HG02943 (cell line): ENCODE results near the gene GIPR.
"Not testable (repeated sequence)": the region's sequence is repeated elsewhere in the genome, so short reads cannot be mapped to it uniquely, and the experiment has no call there.

Experiments
- ATAC-seq: cut with Tn5 transposase; IDR thresholded peaks from one replicate; pipeline ENCODE4 v1.9.1; 2021; ENCODE audit warnings: mild to moderate bottlenecking, low read depth, moderate library complexity; ENCODE audit not compliant: unreplicated experiment

Gene GIPR

DNA sequence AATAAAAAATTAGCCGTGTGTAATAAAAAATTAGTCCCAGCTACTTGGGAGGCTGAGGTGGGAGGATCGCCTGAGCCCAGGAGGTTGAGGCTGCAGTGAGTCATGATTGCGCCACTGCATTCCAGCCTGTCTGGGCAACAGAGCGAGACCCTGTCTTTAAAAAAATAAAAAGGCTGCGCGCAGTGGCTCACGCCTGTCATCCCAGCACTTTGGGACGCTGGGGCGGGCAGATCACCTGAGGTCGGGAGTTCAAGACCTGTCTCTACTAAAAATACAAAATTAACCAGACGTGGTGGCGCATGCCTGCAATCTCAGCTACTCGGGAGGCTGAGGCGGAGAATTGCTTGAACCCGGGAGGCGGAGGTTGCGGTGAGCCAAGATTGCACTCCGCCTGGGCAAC lies 60.7 kb downstream of the GIPR start:
- not testable (repeated sequence) for ATAC-seq

DNA sequence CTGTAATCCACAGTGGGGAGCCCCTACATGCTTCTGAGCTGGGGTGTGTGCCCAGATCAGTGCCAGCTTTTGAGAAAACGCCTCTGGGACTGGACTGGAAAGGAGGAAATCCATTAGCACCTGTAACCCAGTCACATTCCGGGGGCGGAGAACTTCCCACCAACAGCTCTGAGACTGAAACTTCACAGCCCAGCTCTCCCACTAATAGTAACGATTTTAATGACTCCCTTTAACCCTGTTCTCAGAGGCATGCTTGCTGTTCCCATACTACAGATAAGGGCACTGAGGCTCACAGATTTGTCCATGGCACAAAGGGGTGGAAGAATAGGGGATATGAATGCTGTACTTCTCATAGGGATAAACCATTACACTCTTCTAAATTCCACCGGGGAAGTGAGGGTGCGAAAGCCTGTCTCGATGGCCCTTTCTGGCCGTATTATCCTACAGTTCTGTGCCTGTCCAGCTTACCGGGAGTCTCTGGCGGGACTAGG lies 61.8 kb downstream of the GIPR start:
- ATAC-seq: no peak

DNA sequence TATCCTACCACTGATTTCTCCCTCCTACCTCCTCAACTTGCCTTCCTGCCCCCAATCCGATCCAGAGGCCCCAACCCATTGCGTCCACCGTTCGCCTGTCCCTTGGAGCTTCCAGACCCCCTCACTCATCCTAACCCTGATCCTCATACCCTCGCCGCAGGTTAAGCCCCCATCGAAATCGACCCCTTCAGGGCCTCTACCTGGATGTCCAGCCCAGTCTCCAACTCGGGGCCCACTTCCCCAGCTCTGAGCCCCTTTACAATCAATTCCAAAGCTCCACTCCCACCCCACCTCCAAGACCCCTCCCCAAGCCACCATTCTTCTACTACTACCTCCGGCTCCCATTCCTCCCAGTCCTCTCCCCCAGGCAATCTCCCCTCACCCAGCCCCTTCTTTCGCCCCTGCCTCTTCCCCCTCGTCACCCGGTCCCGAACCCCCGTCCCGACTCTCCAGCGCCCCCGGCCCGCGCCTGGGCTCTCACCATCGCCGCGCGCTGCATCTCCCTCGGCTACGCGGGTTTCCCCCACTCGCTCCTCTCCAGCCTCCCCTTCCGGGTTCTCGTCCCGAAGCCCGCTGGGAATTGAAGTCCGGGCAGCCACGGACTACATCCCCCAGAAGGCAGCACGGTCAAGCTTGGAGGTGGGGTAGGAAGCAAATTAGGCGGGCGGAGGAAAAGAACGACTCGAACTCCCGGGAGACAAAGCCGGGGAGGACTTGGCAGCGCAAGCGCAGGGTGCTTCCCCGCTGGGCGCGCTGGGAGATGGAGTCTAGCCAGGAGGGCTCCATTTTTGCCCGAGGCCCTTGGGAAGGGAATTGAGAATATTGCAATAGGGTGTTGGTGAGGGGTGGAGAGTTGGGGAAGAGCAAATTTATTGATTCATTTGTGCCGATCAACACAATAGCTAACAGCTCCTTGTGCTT lies 62.6 kb downstream of the GIPR start, which contains the start of gene FBXO46:
TSS of gene FBXO46 (minus strand) at position 529 of the 921 bp plus-strand sequence. CDS start 17,401 bp downstream, outside the sequence.
- ATAC-seq: peak; percentile 78
